GM12801 (cell line): ENCODE data around the gene ZKSCAN3.

Experiments
- TF ChIP-seq, protein P1 (sequence below): IDR thresholded peaks from one replicate; pipeline ENCODE4 v1.5.1; 2011; ENCODE audit warnings: control low read depth; ENCODE audit not compliant: insufficient read length; ENCODE audit errors: extremely low read depth

ZKSCAN3 gene

DNA sequence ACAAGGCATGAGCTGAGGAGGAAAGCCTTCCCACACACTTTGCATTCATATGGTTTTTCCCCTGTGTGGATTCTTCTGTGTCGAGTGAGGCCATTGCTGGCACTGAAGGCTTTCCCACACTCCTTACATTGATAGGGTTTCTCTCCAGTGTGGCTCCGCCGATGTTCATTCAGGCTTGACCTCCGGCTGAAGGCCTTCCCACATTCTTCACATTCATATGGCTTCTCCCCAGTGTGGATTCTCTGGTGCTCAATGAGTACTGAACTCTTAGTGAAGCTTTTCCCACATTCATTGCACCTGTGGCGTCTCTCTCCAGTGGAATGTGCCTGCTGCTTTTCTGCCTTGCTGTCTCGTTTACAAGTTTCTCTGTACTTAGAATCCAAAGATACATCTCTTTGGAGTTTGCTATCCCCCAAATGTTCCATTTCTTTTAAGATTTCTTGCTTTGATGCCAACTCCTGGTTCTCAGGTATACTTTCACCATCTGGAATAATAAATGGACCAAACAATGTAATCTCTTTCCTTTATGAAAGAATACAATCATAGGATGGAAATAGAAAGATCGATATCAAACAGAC, 23.3 kb upstream of the ZKSCAN3 start:
- TF ChIP-seq, protein P1, sequence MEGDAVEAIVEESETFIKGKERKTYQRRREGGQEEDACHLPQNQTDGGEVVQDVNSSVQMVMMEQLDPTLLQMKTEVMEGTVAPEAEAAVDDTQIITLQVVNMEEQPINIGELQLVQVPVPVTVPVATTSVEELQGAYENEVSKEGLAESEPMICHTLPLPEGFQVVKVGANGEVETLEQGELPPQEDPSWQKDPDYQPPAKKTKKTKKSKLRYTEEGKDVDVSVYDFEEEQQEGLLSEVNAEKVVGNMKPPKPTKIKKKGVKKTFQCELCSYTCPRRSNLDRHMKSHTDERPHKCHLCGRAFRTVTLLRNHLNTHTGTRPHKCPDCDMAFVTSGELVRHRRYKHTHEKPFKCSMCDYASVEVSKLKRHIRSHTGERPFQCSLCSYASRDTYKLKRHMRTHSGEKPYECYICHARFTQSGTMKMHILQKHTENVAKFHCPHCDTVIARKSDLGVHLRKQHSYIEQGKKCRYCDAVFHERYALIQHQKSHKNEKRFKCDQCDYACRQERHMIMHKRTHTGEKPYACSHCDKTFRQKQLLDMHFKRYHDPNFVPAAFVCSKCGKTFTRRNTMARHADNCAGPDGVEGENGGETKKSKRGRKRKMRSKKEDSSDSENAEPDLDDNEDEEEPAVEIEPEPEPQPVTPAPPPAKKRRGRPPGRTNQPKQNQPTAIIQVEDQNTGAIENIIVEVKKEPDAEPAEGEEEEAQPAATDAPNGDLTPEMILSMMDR: no peak

DNA sequence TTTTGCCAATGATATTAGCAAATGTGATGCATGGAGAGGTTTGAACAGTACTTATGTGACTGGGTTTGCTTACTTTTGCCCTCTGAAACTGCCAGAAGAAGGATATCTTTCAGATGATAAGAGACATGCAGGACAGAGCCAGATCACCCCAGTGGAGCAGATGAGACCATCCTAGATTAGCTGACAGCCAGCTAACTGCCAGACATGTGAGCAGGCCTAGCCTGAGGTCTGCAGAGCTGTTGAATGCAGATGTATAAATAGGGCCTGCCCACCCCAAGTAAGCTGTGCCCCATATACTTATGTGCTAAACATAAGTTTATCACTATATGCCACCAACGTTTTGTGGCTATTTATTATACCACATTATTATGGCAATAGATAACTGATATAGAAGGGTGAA, 19.7 kb upstream of the ZKSCAN3 start:
- TF ChIP-seq, protein P1: no peak

DNA sequence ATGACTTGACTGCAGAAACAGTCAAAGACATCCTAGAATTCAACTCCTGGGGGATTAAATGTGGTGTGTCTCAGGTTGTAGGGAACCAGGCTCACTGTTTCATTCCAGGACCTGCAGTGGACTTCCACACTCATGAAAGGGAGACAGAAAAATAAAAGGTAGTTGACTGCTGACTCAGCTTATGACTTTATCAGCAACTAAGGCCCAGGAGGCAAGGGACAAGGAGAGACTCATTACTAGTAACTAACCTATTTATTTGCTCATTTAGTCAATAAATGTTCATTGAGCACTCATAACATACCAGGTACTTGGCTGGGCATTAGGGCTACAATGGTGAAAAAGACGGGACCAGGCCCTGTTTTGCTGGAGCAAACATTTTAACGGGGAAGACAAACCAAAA, 16.7 kb upstream of the ZKSCAN3 start:
- TF ChIP-seq, protein P1: no peak

DNA sequence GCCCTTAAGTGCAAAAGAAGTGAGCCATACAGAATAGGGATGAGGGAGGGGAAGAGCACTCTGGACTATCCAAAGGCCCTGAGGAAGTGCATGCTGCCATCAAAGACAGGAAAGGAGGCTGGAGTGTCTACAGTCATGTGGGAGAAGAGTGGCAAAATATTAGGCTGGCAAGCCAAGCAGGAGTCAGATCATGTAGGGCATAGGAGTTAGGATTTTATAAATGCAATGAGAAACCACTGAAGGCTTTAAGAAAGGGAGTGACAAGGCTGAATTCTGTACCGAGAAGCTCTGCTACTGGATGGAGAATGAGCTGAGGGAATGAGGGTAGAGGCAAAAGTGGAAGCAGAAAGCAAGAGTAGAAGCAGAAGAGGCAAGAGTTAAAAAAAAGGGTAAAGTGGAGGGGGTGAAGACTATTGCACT, 16.1 kb upstream of the ZKSCAN3 start:
- TF ChIP-seq, protein P1: no peak

DNA sequence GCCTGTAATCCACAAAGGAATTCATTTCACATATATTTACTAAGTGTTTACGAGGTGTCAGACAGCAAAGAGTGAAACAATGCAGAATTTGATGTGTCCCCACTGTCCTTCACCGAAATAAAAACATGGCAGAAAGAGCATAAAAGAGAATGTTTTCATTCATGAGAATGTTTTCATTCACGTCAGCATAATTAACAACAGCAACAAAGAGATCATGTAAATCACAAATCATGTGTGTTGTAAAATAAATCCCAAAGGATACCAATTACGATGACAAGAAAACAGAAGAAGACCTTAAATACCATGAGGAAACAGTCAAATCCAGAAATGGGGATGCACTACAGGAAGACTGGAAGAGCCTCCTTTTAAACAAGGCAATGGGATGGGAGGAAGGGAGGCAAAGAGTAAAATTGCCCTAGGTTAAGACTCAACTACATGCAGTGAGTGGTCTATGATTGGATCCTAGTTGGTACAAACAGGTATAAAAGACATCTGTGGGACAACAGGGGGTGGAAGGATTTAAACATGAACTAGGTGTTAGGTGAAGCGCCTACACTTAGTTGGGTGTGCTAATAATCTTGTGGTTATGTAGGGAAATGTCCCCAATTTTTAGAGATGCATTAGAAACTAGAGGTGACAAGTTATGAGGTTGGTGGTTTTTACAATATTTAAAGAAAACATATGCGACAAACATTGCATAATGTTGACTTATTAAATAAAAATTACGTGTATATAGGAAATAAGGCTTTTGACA, 15.3 kb upstream of the ZKSCAN3 start:
- TF ChIP-seq, protein P1: no peak

DNA sequence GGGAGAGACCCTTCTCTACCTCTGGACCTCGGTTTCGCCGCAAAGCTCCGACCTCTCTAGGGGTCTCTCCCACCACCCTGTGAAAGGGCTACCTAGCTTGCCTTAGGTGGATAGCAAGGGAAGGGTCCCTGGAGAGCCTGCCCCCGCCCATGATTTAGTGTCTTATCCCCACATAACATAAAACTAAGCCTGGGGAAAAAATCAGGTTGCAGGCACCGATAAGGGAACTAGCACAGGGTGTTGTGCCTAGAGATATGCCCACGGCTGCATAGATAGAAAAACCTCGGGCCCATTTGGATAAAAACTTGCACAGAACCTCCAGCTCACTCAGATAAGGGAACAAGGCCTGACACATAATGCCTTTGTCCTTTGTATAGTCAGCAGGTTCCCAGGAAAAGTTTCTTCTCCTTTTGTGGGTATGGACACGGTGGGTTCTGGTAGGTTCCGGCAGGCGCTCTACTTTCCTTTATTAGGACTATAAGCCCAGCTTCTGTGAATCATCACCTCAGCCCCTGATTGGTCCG, 14.6 kb upstream of the ZKSCAN3 start:
- TF ChIP-seq, protein P1: no peak

DNA sequence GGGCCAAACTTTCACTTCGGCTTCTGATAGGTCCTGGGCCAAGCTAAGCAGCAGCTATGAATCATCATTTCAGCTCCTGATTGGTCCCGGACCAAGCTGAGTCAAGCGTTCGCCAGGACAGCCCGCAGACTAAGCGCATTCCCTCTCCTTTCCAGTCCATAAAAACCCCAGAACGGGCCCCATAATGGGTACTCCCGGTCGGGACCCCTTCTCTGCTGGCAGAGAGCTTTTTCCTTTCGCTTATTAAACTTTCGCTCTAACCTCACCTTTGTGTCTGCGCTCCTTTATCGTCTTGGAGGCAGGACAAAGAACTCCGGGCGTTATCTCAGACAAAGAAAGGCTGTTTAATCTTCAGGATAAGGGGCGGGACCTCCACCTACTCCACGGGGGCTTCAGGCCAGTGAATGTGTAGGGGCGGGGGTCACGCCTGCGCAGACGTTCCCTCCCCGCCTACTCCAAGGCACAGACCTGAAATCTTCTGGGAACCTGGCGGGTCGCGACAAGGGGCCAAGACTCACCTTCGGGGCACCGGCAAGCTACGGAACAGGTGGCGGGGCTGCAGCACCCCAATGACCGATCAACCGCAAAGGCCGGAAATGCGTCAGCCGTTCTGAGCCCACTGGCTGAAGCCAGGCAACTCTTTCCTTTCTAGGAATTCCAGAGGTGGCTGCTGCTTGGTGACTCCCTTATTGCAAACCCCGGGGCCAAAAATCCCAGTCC, 14.0 kb upstream of the ZKSCAN3 start, which contains the start of gene ZSCAN31:
TSS of gene ZSCAN31 (minus strand) at position 585 of the 720 bp plus-strand sequence. CDS start 6,465 bp downstream, outside the sequence.
- TF ChIP-seq, protein P1: no peak
